ENCODE measurements around the gene DTYMK. TPM values are rescaled to one million over a fixed set of nuclear protein-coding genes. Genes with fewer than 3 reads are reported as not detected.
A peak's percentile ranks its signal among the peaks of the same experiment; 100 is the strongest.

Gene DTYMK
- total and polyA plus RNA-seq, 2 of the 4 experiments (the other 2 are of a cell fraction): 31.7 to 50.1 TPM

DNA sequence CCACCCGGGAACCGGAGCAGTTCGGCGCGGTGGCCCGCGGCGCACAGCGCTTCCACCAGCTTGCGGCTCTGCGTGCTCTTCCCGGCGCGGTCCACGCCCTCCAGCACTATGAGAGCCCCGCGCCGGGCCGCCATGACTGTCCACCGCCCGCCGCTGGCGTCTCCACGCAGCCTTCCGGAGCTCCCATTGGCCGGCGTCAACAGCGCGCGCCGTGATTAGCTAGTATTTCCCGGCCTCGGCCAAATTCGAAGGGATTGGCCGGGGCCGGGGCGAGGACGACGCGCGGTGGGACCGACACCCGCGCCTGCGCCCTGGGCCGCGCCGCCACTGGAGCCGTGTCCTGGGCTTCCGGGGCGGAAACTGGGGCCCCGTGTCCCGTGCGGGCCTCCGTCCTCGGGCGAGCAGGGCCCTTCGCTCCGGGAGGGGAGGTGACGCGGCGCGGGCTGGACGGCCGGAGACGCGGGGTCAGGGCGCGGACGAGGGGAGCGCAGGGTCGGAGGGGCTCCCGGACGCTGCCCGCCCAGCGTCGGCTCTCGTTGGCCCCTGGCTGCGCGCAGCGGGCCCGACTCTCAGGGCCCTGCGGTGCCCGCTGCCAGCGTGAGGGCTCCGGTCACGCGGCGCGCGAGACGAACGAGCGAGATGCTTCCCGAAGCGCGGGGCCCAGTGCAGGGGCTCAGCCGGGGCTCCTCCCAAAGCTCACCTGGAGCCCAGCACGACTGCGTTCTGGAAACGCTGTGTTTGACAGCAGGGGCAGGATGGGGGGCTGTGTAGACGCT lies at the start of gene DTYMK (continued):
- TF ChIP-seq, protein P1, sequence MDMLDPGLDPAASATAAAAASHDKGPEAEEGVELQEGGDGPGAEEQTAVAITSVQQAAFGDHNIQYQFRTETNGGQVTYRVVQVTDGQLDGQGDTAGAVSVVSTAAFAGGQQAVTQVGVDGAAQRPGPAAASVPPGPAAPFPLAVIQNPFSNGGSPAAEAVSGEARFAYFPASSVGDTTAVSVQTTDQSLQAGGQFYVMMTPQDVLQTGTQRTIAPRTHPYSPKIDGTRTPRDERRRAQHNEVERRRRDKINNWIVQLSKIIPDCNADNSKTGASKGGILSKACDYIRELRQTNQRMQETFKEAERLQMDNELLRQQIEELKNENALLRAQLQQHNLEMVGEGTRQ (IDR thresholded peaks at IDR 0.05; ENCODE audit: low read depth, low read length): peak; percentile 44; the same call in 1 of the 2 replicates
- TF ChIP-seq MXI1 (IDR thresholded peaks at IDR 0.05; ENCODE audit: borderline replicate concordance, low read depth, low read length): peak; percentile 90

- Histone ChIP-seq H3K79me1 (ENCODE audit: low read depth in 1 of 2, low read length in 2 of 2) (peaks cover 12 to 31% of the 10 kb centered on the region in 2 experiments), H3K27ac (ENCODE audit: insufficient read depth, low read length) (no peak overlapping the region), H4K5ac (ENCODE audit: low read depth, low read length) (no peak overlapping the region), H3K9ac (ENCODE audit: low read depth, low read length) (no peak overlapping the region), H3K36me3 (ENCODE audit: control insufficient read depth, insufficient read depth, low read length) (peaks cover 9% of the 10 kb centered on the region), H3K18ac (ENCODE audit: low read depth, low read length) (no peak overlapping the region), H4K8ac (ENCODE audit: low read depth in 2 of 2, low read length in 2 of 2) (no peak overlapping the region), H3K4me1 (ENCODE audit: control insufficient read depth, insufficient read depth, low read length) (peaks cover 3% of the 10 kb centered on the region), H3K14ac (replicated peaks; ENCODE audit: low read depth, low read length) (no peak overlapping the region), H2BK15ac (ENCODE audit: low read depth, low read length) (no peak overlapping the region), H3K27me3 (ENCODE audit: control insufficient read depth, insufficient read depth, low read length) (no peaks in the 10 kb centered on the region), H2AK5ac (ENCODE audit: low read depth, low read length) (no peak overlapping the region), H3K56ac (ENCODE audit: extremely low read depth, insufficient read depth, low read length) (no peak overlapping the region), H3K9me1 (ENCODE audit: insufficient read depth, low read length) (peaks cover 8% of the 10 kb centered on the region), H3K4me3 (ENCODE audit: insufficient read depth, low read depth, low read length) (no peak overlapping the region), H2AFZ (replicated peaks; ENCODE audit: low read length, poor library complexity) (no peak overlapping the region), H3K4me2 (ENCODE audit: low read depth, low read length) (no peak overlapping the region), H2AK9ac (replicated peaks; ENCODE audit: low read depth, low read length, poor library complexity) (no peak overlapping the region), H4K20me1 (ENCODE audit: insufficient read depth, low read length) (peaks cover 32% of the 10 kb centered on the region), H3K4ac (ENCODE audit: low read depth, low read length) (no peak overlapping the region), H2BK20ac (ENCODE audit: low read depth, low read length) (no peak overlapping the region), H4K91ac (ENCODE audit: insufficient read depth, low read depth, low read length) (no peak overlapping the region), H2BK5ac (ENCODE audit: low read depth, low read length, poor library complexity, severe bottlenecking) (no peak overlapping the region), H3K9me3 (ENCODE audit: control insufficient read depth, insufficient read depth, low read length) (no peaks in the 10 kb centered on the region), H2BK120ac (ENCODE audit: low read depth, low read length) (no peak overlapping the region), H3K23ac (ENCODE audit: low read depth, low read length) (no peak overlapping the region)
- ATAC-seq (ENCODE audit: low read depth): no peak
- no TSS peak for BruUV-seq (replicated peaks)
- in situ Hi-C loops (cut with MboI; ENCODE audit: low sequenced_read_pairs) (no loop called here), dilution Hi-C loops (cut with HindIII; ENCODE audit: low sequenced_read_pairs, unreplicated experiment) (no loop called here), intact Hi-C loops (cut with micrococcal nuclease) (no loop called here)
- WGBS, 2 experiments (ENCODE audit: extremely low coverage in 2 of 2, insufficient read length in 1 of 2): 100% methylated on average over 1 of the region's 3 CpGs; no CpG with 5 or more reads in 1 of the 2 experiments
- no peak for DNase-seq
- ChIA-PET CTCF (no interaction called here), POLR2A (ENCODE audit: unreplicated experiment) (interaction anchor here (0.6 kb wide), 1 partner anchor 123 kb away, joined by 5 read pairs; no protein-coding TSS in a partner anchor)
- TF ChIP-seq BHLHE40 (IDR thresholded peaks at IDR 0.05; ENCODE audit: low read depth, low read length) (no peak), MXI1 (IDR thresholded peaks at IDR 0.05; ENCODE audit: borderline replicate concordance, low read depth, low read length) (no peak), FOS (IDR thresholded peaks at IDR 0.05; ENCODE audit: low read depth, low read length) (no peak), ELK1 (IDR thresholded peaks at IDR 0.05; ENCODE audit: borderline replicate concordance, low read depth, low read length) (no peak), MAZ (IDR thresholded peaks at IDR 0.05; ENCODE audit: borderline replicate concordance, low read depth, low read length) (no peak), RFX5 (IDR thresholded peaks at IDR 0.05; ENCODE audit: low read depth, low read length) (no peak), SMC3 (IDR thresholded peaks at IDR 0.05; ENCODE audit: low read depth, low read length) (no peak), CTCF (conservative IDR thresholded peaks at IDR 0.05; ENCODE audit: low read depth, low read length) (no peak), NFE2L2 (IDR thresholded peaks at IDR 0.05; ENCODE audit: low read depth, low read length) (no peak)
- TF ChIP-seq, protein P1 (IDR thresholded peaks at IDR 0.05; ENCODE audit: low read depth, low read length): no peak
Measured at GRCh38 chr2:241736111-241736510, 49.5 kb upstream of the DTYMK start.
